Lung (tissue), 12 donors: ENCODE measurements around the gene REXO4. TPM values are rescaled to one million over a fixed set of nuclear protein-coding genes. Genes with fewer than 3 reads are reported as not detected.

Source experiments
- ATAC-seq: fragments of 200-7000 bp; cut with Tn5 transposase; one replicate; pipeline ENCODE4 v1.9.1; 2020; ENCODE audit warnings: moderate number of reproducible peaks; ENCODE audit not compliant: insufficient read depth, low FRiP score
- DNase-seq, 3 donors: peaks; one replicate each; pipeline ENCODE4 v3.0.0-alpha.2; 2013 to 2017
- H3K27ac ChIP-seq, 2 donors: one replicate each; pipeline ENCODE4 v1.5.1; 2013; ENCODE audit warnings: mild to moderate bottlenecking in 2 of 2, moderate library complexity in 2 of 2, control low read depth in 1 of 2, inconsistent platforms in 1 of 2, low read depth in 1 of 2, low read length in 1 of 2
- H3K27me3 ChIP-seq, 3 donors: one replicate each; pipeline ENCODE4 v1.5.1; 2013; ENCODE audit warnings: low read length in 2 of 3; ENCODE audit not compliant: control insufficient read depth in 3 of 3, insufficient read depth in 3 of 3
- H3K36me3 ChIP-seq, 4 donors: one replicate each; pipeline ENCODE4 v1.5.1; 2013; ENCODE audit warnings: low read length in 4 of 4, mild to moderate bottlenecking in 1 of 4, moderate library complexity in 1 of 4; ENCODE audit not compliant: control insufficient read depth in 4 of 4, insufficient read depth in 4 of 4
- H3K4me1 ChIP-seq, 5 donors: one replicate each; pipeline ENCODE4 v1.5.1; 2013; ENCODE audit warnings: low read length in 5 of 5, mild to moderate bottlenecking in 2 of 5, moderate library complexity in 1 of 5; ENCODE audit not compliant: control insufficient read depth in 5 of 5, insufficient read depth in 5 of 5
- H3K4me3 ChIP-seq: one replicate; pipeline ENCODE4 v1.5.1; 2013; ENCODE audit warnings: mild to moderate bottlenecking, control low read depth, moderate library complexity
- H3K9ac ChIP-seq, 2 donors: one replicate each; pipeline ENCODE4 v1.5.1; 2013; ENCODE audit warnings: low read length in 2 of 2, control low read depth in 1 of 2; ENCODE audit not compliant: insufficient read depth in 1 of 2
- H3K9me3 ChIP-seq, 4 donors: one replicate each; pipeline ENCODE4 v1.5.1; 2013; ENCODE audit warnings: low read length in 3 of 4, mild to moderate bottlenecking in 1 of 4, moderate library complexity in 1 of 4; ENCODE audit not compliant: control insufficient read depth in 4 of 4, insufficient read depth in 3 of 4
- WGBS, 2 donors: extraction: QIAGEN DNeasy Blood & Tissue Kit; methylation state at CpG; one replicate each; pipeline ENCODE4 v1.1.7; 2013; 5-methylcytosine and 5-hydroxymethylcytosine counted together
- polyA plus RNA-seq, 2 donors: library from polyadenylated mRNA; stranded (reverse); fragments of 200-250 nt; gene quantifications; one replicate each; pipeline ENCODE4 v1.2.1, GENCODE V29; 2013
- total RNA-seq, 2 donors: library from RNA; depleted of rRNA in 1 of 2; stranded (reverse); fragments of >200 nt in 1 of 2; gene quantifications; one replicate each; pipeline ENCODE4 v1.2.1, GENCODE V29; 2014 to 2021
- TF ChIP-seq, protein P1 (sequence below): IDR thresholded peaks from 2 replicates; pipeline ENCODE4 v1.5.1; 2012; ENCODE audit warnings: mild to moderate bottlenecking; ENCODE audit errors: control extremely low read depth, extremely low read depth
- donor health status: control.
- donor health status: control.
- donor health status: Bipolar disorder and iron deficiency.
- donor health status: healthy.
- donor health status: DM: yes; HTN: yes; CAD: no.

REXO4 gene
- total and polyA plus RNA-seq, 4 donors: 14.6 to 20.4 (median 19.9) TPM

DNA sequence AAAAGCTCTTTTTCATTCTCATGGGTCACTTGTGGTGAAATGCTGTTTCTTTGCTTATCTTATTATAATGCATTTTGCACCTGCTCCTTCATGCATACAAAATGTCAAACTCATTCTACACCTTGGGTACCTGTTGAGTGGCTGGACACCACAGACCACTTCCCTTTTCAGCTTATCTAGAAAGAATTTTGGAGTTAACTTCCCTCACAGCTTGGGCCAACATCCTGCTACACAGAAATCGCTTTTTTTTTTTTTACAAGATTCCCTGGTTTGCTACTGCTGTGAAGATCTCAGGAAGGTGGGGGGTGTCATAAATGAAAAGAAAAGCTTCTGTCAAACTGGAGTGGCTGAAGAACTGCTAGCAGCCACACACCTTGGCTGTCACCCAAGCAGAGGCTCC, 2.6 kb downstream of the REXO4 start:
- Histone ChIP-seq H3K4me1 (peaks cover 4 to 11% (median 5%) of the 10 kb centered on the region in 5 donors), H3K27me3 (no peaks in the 10 kb centered on the region), H3K27ac (no peak overlapping the region), H3K36me3 (peaks cover 4 to 37% (median 19%) of the 10 kb centered on the region in 4 donors), H3K9me3 (no peaks in the 10 kb centered on the region), H3K9ac (no peak overlapping the region), H3K4me3 (no peak overlapping the region)
- WGBS, 2 donors: 38 to 70% methylated on average over 1 of the region's 1 CpG
- TF ChIP-seq, protein P1, sequence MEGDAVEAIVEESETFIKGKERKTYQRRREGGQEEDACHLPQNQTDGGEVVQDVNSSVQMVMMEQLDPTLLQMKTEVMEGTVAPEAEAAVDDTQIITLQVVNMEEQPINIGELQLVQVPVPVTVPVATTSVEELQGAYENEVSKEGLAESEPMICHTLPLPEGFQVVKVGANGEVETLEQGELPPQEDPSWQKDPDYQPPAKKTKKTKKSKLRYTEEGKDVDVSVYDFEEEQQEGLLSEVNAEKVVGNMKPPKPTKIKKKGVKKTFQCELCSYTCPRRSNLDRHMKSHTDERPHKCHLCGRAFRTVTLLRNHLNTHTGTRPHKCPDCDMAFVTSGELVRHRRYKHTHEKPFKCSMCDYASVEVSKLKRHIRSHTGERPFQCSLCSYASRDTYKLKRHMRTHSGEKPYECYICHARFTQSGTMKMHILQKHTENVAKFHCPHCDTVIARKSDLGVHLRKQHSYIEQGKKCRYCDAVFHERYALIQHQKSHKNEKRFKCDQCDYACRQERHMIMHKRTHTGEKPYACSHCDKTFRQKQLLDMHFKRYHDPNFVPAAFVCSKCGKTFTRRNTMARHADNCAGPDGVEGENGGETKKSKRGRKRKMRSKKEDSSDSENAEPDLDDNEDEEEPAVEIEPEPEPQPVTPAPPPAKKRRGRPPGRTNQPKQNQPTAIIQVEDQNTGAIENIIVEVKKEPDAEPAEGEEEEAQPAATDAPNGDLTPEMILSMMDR: no peak
- ATAC-seq: no peak
- no peak for DNase-seq

DNA sequence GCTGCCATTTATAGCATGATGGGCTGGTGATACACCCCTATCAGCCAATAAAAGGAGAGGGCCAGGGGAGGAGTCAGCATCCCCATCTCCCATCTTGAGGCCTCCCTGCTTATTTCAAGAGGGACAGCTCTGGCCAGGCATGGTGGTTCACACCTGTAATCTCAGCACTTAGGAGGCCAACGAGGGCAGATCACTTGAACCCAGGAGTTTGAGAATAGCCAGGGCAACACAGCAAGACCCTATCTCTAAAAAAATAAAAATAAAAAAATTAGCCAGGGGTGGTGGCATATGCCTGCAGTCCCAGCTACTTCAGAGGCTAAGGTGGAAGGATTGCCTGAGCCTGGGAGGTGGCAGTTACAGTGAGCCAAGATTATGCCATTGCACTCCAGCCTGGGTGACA, 9.8 kb downstream of the REXO4 start:
- Histone ChIP-seq H3K27ac (no peak overlapping the region), H3K27me3 (no peaks in the 10 kb centered on the region), H3K36me3 (peaks cover 4 to 68% (median 22%) of the 10 kb centered on the region in 4 donors), H3K4me1 (no peaks in the 10 kb centered on the region), H3K4me3 (no peak overlapping the region), H3K9me3 (no peaks in the 10 kb centered on the region), H3K9ac (no peak overlapping the region)
- DNase-seq (no peak), ATAC-seq (no peak)
- 86 to 92% methylated on average over 1 of the region's 1 CpG for WGBS, 2 donors
- TF ChIP-seq, protein P1: no peak

DNA sequence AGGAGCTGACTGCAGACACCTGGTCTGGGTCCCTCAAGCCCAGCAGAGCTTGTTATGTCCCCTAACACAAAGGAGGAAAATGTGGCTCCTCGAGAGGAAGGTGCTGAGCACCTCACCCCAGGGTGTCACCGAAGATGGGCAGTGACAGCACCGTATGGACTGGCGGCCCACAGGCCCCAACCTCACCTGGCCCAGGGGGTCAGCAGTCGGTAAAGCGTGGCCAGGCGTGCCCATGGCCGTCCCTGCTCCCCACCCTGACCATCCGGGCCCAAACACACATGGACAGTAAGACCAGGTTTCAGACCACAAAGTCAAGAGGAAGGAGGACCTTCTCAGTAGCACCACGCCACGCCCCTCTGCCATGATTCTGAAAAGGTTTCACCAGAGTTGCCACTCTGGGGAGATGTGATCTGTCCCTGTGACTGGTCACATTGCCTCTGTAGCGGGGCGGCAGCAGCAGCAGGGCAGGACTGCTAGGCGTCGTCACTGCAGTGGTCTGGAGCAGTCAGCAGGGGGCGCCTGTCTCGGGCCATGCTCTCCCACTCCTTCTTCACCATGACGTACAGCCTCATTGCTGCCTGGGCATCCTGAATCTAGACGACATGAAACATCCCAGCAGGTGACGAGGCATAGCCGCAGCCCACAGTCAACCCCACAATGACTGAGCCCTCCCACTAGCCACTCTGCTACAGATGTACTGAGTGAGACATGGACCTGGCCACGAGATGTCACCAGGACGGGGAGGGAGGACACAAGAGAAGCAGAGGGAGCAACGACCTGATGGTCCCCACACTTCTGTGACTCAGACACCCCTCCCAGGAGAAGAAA, 11.1 kb downstream of the REXO4 start:
- Histone ChIP-seq H3K4me3 (no peak overlapping the region), H3K27ac (no peak overlapping the region), H3K36me3 (peaks cover 4 to 60% (median 20%) of the 10 kb centered on the region in 4 donors), H3K9me3 (no peaks in the 10 kb centered on the region), H3K4me1 (no peaks in the 10 kb centered on the region), H3K27me3 (no peaks in the 10 kb centered on the region), H3K9ac (no peak overlapping the region)
- TF ChIP-seq, protein P1: peak; percentile 86
- 59 to 63% methylated on average over 24 of the region's 24 CpGs for WGBS, 2 donors
- DNase-seq (peak; percentile 69 to 80 (median 73)), ATAC-seq (peak; percentile 76)
